Colonic mucosa (tissue), 4 donors: Measurements from ENCODE around the gene SH3BP2. TPM values are rescaled to one million over a fixed set of nuclear protein-coding genes. Genes with fewer than 3 reads are reported as not detected.

Source experiments
- DNase-seq: peaks from one replicate; pipeline ENCODE4 v3.0.0-alpha.2; 2020
- H3K27ac ChIP-seq: fragments of 200-600 bp; one replicate; pipeline ENCODE4 v1.8.0; 2021
- H3K27me3 ChIP-seq: fragments of 200-600 bp; one replicate; pipeline ENCODE4 v1.8.0; 2021
- H3K36me3 ChIP-seq: fragments of 200-600 bp; one replicate; pipeline ENCODE4 v1.8.0; 2021
- H3K4me1 ChIP-seq: fragments of 200-600 bp; one replicate; pipeline ENCODE4 v1.8.0; 2021; ENCODE audit warnings: mild to moderate bottlenecking
- H3K4me3 ChIP-seq: fragments of 200-600 bp; one replicate; pipeline ENCODE4 v1.8.0; 2021
- H3K9ac ChIP-seq, 2 donors: one replicate each; pipeline ENCODE4 v1.7.0; 2013; ENCODE audit warnings: control low read depth in 2 of 2, low read depth in 2 of 2, low read length in 2 of 2
- H3K9me3 ChIP-seq: fragments of 200-600 bp; one replicate; pipeline ENCODE4 v1.8.0; 2021
- CTCF ChIP-seq: fragments of 200-600 bp; IDR thresholded peaks from one replicate; pipeline ENCODE4 v1.8.0; 2022; ENCODE audit warnings: antibody characterized with exemption, mild to moderate bottlenecking
- intact Hi-C: fragments of 100-400 bp; cut with DNase I; formaldehyde crosslinking; loops from one replicate; pipeline ENCODE4 v1.14.1; 2022
- total RNA-seq, 2 donors: library from RNA; stranded (reverse); fragmentation: NEBNext Ultra II Directional in 1 of 2; extraction: Animal tissue kit (Norgen Biotek cat#: 25700) in 1 of 2; gene quantifications; one replicate each; pipeline ENCODE4 v1.2.1, GENCODE V29; 2021
- donor health status: healthy.
- donor health status: DM: no; HTN: no; CAD: no.
- donor health status: DM: no; HTN: no; CAD: no.

Gene SH3BP2
- total RNA-seq, 2 donors from 2014 or later = 62.2 to 70.8 TPM

DNA sequence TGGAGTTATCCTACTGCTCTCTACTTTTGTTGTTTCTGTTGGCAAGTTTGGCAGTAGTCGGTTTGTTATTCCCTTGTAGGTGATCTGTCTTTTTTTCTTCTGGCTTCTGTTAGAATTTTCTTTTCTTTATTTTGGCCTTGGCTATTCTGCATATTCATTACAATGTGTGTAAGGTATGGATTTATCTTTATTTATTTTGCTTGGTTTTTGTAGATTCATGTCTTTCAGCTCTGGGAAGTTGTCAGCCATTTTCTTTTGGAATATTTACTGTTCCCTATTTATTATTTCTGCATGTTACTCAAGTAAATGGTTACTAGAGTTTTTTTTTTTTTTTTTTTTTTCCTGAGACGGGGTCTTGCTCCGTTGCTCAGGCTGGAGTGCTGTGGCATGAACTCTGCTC, 63.4 kb downstream of the SH3BP2 start:
- H3K4me1 ChIP-seq = peaks cover 37% of the 10 kb centered on the region
- no peak overlapping the region for H3K4me3 ChIP-seq
- no peaks in the 10 kb centered on the region for H3K9me3 ChIP-seq
- DNase-seq = no peak
- H3K9ac ChIP-seq = no peak overlapping the region
- no peak overlapping the region for H3K27ac ChIP-seq
- intact Hi-C loops = no loop called here
- H3K36me3 ChIP-seq = peaks cover 6% of the 10 kb centered on the region
- H3K27me3 ChIP-seq = no peaks in the 10 kb centered on the region
- TF ChIP-seq CTCF = no peak

GRCh38 chr4:2857349-2857927, 64.6 kb downstream of the SH3BP2 start:
- Histone ChIP-seq H3K4me1 (peaks cover 44% of the 10 kb centered on the region), H3K9me3 (no peaks in the 10 kb centered on the region), H3K9ac (no peak overlapping the region), H3K27ac (no peak overlapping the region), H3K27me3 (no peaks in the 10 kb centered on the region), H3K4me3 (no peak overlapping the region), H3K36me3 (peaks cover 6% of the 10 kb centered on the region)
- TF ChIP-seq CTCF = no peak
- intact Hi-C loops = no loop called here
- DNase-seq = no peak

GRCh38 chr4:2858451-2859217, 65.7 kb downstream of the SH3BP2 start:
- intact Hi-C loops = no loop called here
- no peak for TF ChIP-seq CTCF
- H3K27ac ChIP-seq = peak overlapping the region; percentile 63
- H3K4me1 ChIP-seq = peaks cover 43% of the 10 kb centered on the region
- H3K4me3 ChIP-seq = no peak overlapping the region
- no peaks in the 10 kb centered on the region for H3K9me3 ChIP-seq
- peaks cover 4% of the 10 kb centered on the region for H3K36me3 ChIP-seq
- H3K9ac ChIP-seq = peak overlapping the region in 1 of 2 donors; percentile 57
- no peaks in the 10 kb centered on the region for H3K27me3 ChIP-seq
- peak; percentile 58 for DNase-seq

GRCh38 chr4:2859514-2859913, 66.6 kb downstream of the SH3BP2 start:
- intact Hi-C loops = no loop called here
- no peak for TF ChIP-seq CTCF

GRCh38 chr4:2860391-2861348, 67.8 kb downstream of the SH3BP2 start:
- H3K27me3 ChIP-seq = no peaks in the 10 kb centered on the region
- no peak for TF ChIP-seq CTCF
- H3K4me3 ChIP-seq = no peak overlapping the region
- no peaks in the 10 kb centered on the region for H3K9me3 ChIP-seq
- intact Hi-C loops = no loop called here
- H3K27ac ChIP-seq = no peak overlapping the region
- H3K4me1 ChIP-seq = peaks cover 49% of the 10 kb centered on the region
- DNase-seq = no peak
- H3K36me3 ChIP-seq = no peaks in the 10 kb centered on the region
- no peak overlapping the region for H3K9ac ChIP-seq

More at GRCh38 chr4:2859514-2859913, 66.6 kb downstream of the SH3BP2 start:
- peak overlapping the region; percentile 19 for H3K27ac ChIP-seq
- H3K4me1 ChIP-seq = peaks cover 43% of the 10 kb centered on the region
- H3K27me3 ChIP-seq = no peaks in the 10 kb centered on the region
- no peak for DNase-seq
- H3K9ac ChIP-seq = peak overlapping the region in 1 of 2 donors; percentile 48
- H3K36me3 ChIP-seq = no peaks in the 10 kb centered on the region
- no peak overlapping the region for H3K4me3 ChIP-seq
- H3K9me3 ChIP-seq = no peaks in the 10 kb centered on the region
